ENCODE measurements around the gene CACNA1A.
A peak's percentile ranks its signal among the peaks of the same experiment; 100 is the strongest.

- no peak for TF ChIP-seq BHLHE40 (IDR thresholded peaks at IDR 0.05; ENCODE audit: borderline replicate concordance)
- TF ChIP-seq ARNT (IDR thresholded peaks at IDR 0.05): no peak
- no peak for TF ChIP-seq NFRKB (IDR thresholded peaks at IDR 0.05)
- TF ChIP-seq TARDBP (IDR thresholded peaks at IDR 0.05): no peak
- TF ChIP-seq SP1 (IDR thresholded peaks at IDR 0.05): no peak
- no peak for TF ChIP-seq FOXA1 (IDR thresholded peaks at IDR 0.05)
- TF ChIP-seq PKNOX1 (IDR thresholded peaks at IDR 0.05): peak; percentile 95
Observed at GRCh38 chr19:13162724-13163608, 343.3 kb downstream of the CACNA1A start.
